HTR-8/SVneo (cell line): ENCODE results near the gene LYZL6.

Experiments used
- DNase-seq: peaks from one replicate; pipeline ENCODE4 v3.0.0; 2011; ENCODE audit warnings: low spot score, mixed read lengths; ENCODE audit not compliant: insufficient read length
- FAIRE-seq: peaks from 2 replicates; lab custom pipeline; 2011; peaks lifted over from hg19 to GRCh38; lab: Jason Lieb, UNC

The LYZL6 gene

GRCh38 chr17:35889818-35890773, 53.4 kb downstream of the LYZL6 start:
- no peak for FAIRE-seq
- DNase-seq: peak; percentile 56

- DNase-seq (no peak), FAIRE-seq (no peak)
These were observed 54.3 kb downstream of the LYZL6 start for GRCh38 chr17:35889241-35889640.
